PFSK-1 (cell line): ENCODE data around the gene ATG16L1.

Experiments
- SIN3A ChIP-seq: IDR thresholded peaks from 2 replicates; pipeline ENCODE4 v1.6.1; 2012; ENCODE audit warnings: mild to moderate bottlenecking, low read length, moderate library complexity, borderline replicate concordance; ENCODE audit not compliant: insufficient read depth
- TAF1 ChIP-seq: IDR thresholded peaks from 2 replicates; pipeline ENCODE4 v1.6.1; 2012; ENCODE audit warnings: low read length, control low read depth, borderline replicate concordance; ENCODE audit not compliant: insufficient read depth

DNA sequence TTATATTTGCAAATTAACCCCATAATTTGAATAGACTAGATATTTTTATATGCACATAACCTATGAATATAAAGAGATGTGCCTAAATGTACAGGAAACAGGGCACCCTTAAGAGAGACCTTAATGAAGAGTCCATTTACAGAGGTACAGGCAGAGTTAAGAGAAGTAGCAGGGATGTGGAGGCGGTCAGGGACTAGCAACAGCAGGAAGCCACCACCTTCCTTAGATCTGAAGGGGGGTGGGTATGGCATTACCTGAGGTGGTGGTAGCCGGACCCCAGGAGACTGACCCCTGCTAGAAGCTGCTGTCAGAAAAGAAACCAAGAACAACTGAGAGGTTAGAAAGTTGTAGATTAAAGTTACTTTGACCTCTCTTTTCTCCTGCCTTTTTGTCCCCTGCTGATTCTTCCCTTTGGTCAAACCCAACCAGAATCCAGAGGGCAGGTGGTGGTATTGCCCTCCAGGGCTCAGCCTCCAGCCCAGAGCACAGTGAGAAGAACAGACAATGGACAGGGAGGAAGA lies 24.9 kb upstream of the ATG16L1 start:
- TF ChIP-seq TAF1, result no peak
- no peak for TF ChIP-seq SIN3A
